ENCODE results near the gene HINT1. TPM values are rescaled to one million over a fixed set of nuclear protein-coding genes. Genes with fewer than 3 reads are reported as not detected.
"Not testable (repeated sequence)": the region's sequence is repeated elsewhere in the genome, so short reads cannot be mapped to it uniquely, and the experiment has no call there.

The HINT1 gene
- total RNA-seq, 1 donor from 2014 or later, result 196 TPM

DNA sequence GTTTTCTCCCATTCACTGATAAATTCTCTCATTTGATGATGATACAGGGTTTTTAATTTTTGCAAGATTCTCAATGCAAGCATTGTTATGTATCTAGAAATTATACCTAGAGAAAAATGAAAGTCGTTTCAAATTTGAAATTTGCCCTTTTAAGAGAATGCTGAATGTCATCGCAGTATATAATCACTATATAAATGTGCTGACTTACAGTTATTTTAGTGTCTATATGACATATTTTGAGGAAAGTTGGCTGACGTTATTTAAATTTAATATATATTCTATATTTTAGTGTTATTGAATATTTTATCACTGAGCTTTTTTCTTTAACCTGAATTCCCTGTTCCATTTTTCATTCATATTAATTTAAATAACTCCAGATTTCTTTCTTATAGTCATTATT, 35.5 kb upstream of the HINT1 start:
- no peaks in the 10 kb centered on the region for H3K4me1 Mint-ChIP-seq (ENCODE audit: low read depth)

GRCh38 chr5:131198625-131199024, 33.6 kb upstream of the HINT1 start:
- Mint-ChIP-seq H3K4me1 (ENCODE audit: low read depth) (no peaks in the 10 kb centered on the region), H3K4me3 (ENCODE audit: unreplicated experiment) (no peak overlapping the region), H3K9me3 (ENCODE audit: low read depth) (no peaks in the 10 kb centered on the region), H3K36me3 (ENCODE audit: low read depth) (peaks cover 2% of the 10 kb centered on the region), H3K27me3 (ENCODE audit: low read depth) (no peaks in the 10 kb centered on the region), H3K27ac (ENCODE audit: unreplicated experiment) (peak overlapping the region; percentile 32)
- no peak for DNase-seq (ENCODE audit: low spot score)
- no peak for TF ChIP-seq CTCF (IDR thresholded peaks at IDR 0.05)

More for the DNA sequence above, 35.5 kb upstream of the HINT1 start:
- H3K9me3 Mint-ChIP-seq (ENCODE audit: low read depth), result no peaks in the 10 kb centered on the region
- no peaks in the 10 kb centered on the region for H3K27me3 Mint-ChIP-seq (ENCODE audit: low read depth)
- peaks cover 2% of the 10 kb centered on the region for H3K36me3 Mint-ChIP-seq (ENCODE audit: low read depth)
- no peak overlapping the region for H3K27ac Mint-ChIP-seq (ENCODE audit: unreplicated experiment)
- no peak for DNase-seq (ENCODE audit: low spot score)
- no peak for TF ChIP-seq CTCF (IDR thresholded peaks at IDR 0.05)
- no peak overlapping the region for H3K4me3 Mint-ChIP-seq (ENCODE audit: unreplicated experiment)

GRCh38 chr5:131196331-131196730, 31.3 kb upstream of the HINT1 start:
- Mint-ChIP-seq H3K9me3 (ENCODE audit: low read depth) (no peaks in the 10 kb centered on the region), H3K4me1 (ENCODE audit: low read depth) (peaks cover 12% of the 10 kb centered on the region), H3K4me3 (ENCODE audit: unreplicated experiment) (no peak overlapping the region), H3K27ac (ENCODE audit: unreplicated experiment) (no peak overlapping the region), H3K36me3 (ENCODE audit: low read depth) (peaks cover 2% of the 10 kb centered on the region), H3K27me3 (ENCODE audit: low read depth) (no peaks in the 10 kb centered on the region)
- TF ChIP-seq CTCF (IDR thresholded peaks at IDR 0.05), result no peak
- no peak for DNase-seq (ENCODE audit: low spot score)

DNA sequence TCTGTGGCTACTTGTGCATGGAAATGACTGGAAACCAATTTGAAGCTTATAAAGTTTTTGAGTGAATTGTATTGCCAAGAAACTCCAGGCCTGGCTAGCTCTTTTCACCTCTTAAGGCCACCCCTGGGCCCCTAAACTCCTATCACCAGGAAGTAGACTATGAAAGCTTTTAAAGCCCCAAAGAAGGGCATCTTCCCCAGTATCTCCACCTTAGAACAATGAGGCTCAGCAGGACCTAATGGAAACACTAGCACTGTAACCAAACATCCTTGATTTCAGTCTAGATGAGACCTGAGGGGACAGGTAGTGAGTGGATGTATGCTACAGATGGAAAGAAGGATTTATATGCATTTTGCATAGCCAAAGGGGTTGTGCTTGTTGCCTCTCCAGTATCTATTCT, 30.6 kb upstream of the HINT1 start:
- Mint-ChIP-seq H3K27me3 (ENCODE audit: low read depth) (no peaks in the 10 kb centered on the region), H3K9me3 (ENCODE audit: low read depth) (no peaks in the 10 kb centered on the region), H3K4me1 (ENCODE audit: low read depth) (peaks cover 12% of the 10 kb centered on the region), H3K27ac (ENCODE audit: unreplicated experiment) (no peak overlapping the region), H3K36me3 (ENCODE audit: low read depth) (peaks cover 2% of the 10 kb centered on the region), H3K4me3 (ENCODE audit: unreplicated experiment) (no peak overlapping the region)
- no peak for TF ChIP-seq CTCF (IDR thresholded peaks at IDR 0.05)
- no peak for DNase-seq (ENCODE audit: low spot score)

GRCh38 chr5:131194725-131195124, 29.7 kb upstream of the HINT1 start:
- Mint-ChIP-seq H3K4me1 (ENCODE audit: low read depth) (peaks cover 12% of the 10 kb centered on the region), H3K27ac (ENCODE audit: unreplicated experiment) (no peak overlapping the region), H3K36me3 (ENCODE audit: low read depth) (no peaks in the 10 kb centered on the region), H3K27me3 (ENCODE audit: low read depth) (no peaks in the 10 kb centered on the region), H3K4me3 (ENCODE audit: unreplicated experiment) (no peak overlapping the region), H3K9me3 (ENCODE audit: low read depth) (no peaks in the 10 kb centered on the region)
- no peak for DNase-seq (ENCODE audit: low spot score)
- no peak for TF ChIP-seq CTCF (IDR thresholded peaks at IDR 0.05)

- not testable (repeated sequence) for DNase-seq (ENCODE audit: low spot score); H3K4me3 Mint-ChIP-seq (ENCODE audit: unreplicated experiment); H3K36me3 Mint-ChIP-seq (ENCODE audit: low read depth); H3K9me3 Mint-ChIP-seq (ENCODE audit: low read depth); H3K27me3 Mint-ChIP-seq (ENCODE audit: low read depth); H3K27ac Mint-ChIP-seq (ENCODE audit: unreplicated experiment)
- H3K4me1 Mint-ChIP-seq (ENCODE audit: low read depth), result peaks cover 12% of the 10 kb centered on the region
These were observed 28.8 kb upstream of the HINT1 start for GRCh38 chr5:131193897-131194296.

Measured in chondrocyte (in vitro differentiated cells).